Measurements from ENCODE around the gene CFAP69. TPM values are rescaled to one million over a fixed set of nuclear protein-coding genes. Genes with fewer than 3 reads are reported as not detected.

Gene CFAP69
- polyA plus RNA-seq, 1 donor from 2014 or later = 6.2 TPM

- H3K9ac ChIP-seq (ENCODE audit: low read length) = no peak overlapping the region
- no peaks in the 10 kb centered on the region for H3K9me3 ChIP-seq (ENCODE audit: low read length)
- H2AFZ ChIP-seq (ENCODE audit: low read depth, low read length) = no peak overlapping the region
- no peak for TF ChIP-seq CTCF (IDR thresholded peaks at IDR 0.05; ENCODE audit: poor library complexity, severe bottlenecking)
- no peak for TF ChIP-seq EZH2 (IDR thresholded peaks at IDR 0.05; ENCODE audit: borderline replicate concordance, insufficient read depth, low read length, poor library complexity, severe bottlenecking)
- TF ChIP-seq MXI1 (conservative IDR thresholded peaks at IDR 0.05; ENCODE audit: poor library complexity, severe bottlenecking) = no peak
- no peak for TF ChIP-seq REST (IDR thresholded peaks at IDR 0.05; ENCODE audit: borderline replicate concordance)
- TF ChIP-seq SMC3 (conservative IDR thresholded peaks at IDR 0.05; ENCODE audit: poor library complexity) = no peak
- no peak for TF ChIP-seq EP300 (conservative IDR thresholded peaks at IDR 0.05; ENCODE audit: poor library complexity, severe bottlenecking)
- no peak for TF ChIP-seq POLR2AphosphoS5 (IDR thresholded peaks at IDR 0.05)
- no peak for TF ChIP-seq TAF1 (IDR thresholded peaks at IDR 0.05; ENCODE audit: low read depth)
- TF ChIP-seq RAD21 (conservative IDR thresholded peaks at IDR 0.05) = no peak
- H3K36me3 ChIP-seq (ENCODE audit: insufficient read depth, low read length) = no peaks in the 10 kb centered on the region
- no peaks in the 10 kb centered on the region for H3K9me2 ChIP-seq (ENCODE audit: insufficient read depth, low read length)
- no peaks in the 10 kb centered on the region for H3K27me3 ChIP-seq (ENCODE audit: insufficient read depth, low read depth, low read length)
- H3K27ac ChIP-seq (ENCODE audit: low read length) = no peak overlapping the region
- no peaks in the 10 kb centered on the region for H3F3A ChIP-seq (ENCODE audit: insufficient read depth, low read length, poor library complexity, severe bottlenecking)
- no peak overlapping the region for H3K4me3 ChIP-seq (ENCODE audit: low read length)
- no peaks in the 10 kb centered on the region for H4K20me1 ChIP-seq (ENCODE audit: insufficient read depth)
- no peaks in the 10 kb centered on the region for H3K79me2 ChIP-seq (replicated peaks; ENCODE audit: insufficient read depth, low read length)
- H3K4me2 ChIP-seq (ENCODE audit: low read length) = no peak overlapping the region
These were observed 25.6 kb downstream of the CFAP69 start for GRCh38 chr7:90270431-90271178.

GRCh38 chr7:90271753-90272152 lies 26.8 kb downstream of the CFAP69 start:
- H3K27ac ChIP-seq (ENCODE audit: low read length) = no peak overlapping the region
- H3K27me3 ChIP-seq (ENCODE audit: insufficient read depth, low read depth, low read length) = no peaks in the 10 kb centered on the region
- no peaks in the 10 kb centered on the region for H3K9me3 ChIP-seq (ENCODE audit: low read length)
- no peaks in the 10 kb centered on the region for H4K20me1 ChIP-seq (ENCODE audit: insufficient read depth)
- no peak overlapping the region for H3K4me3 ChIP-seq (ENCODE audit: low read length)
- TF ChIP-seq MXI1 (conservative IDR thresholded peaks at IDR 0.05; ENCODE audit: poor library complexity, severe bottlenecking) (no peak), TAF1 (IDR thresholded peaks at IDR 0.05; ENCODE audit: low read depth) (no peak)
- no peaks in the 10 kb centered on the region for H3F3A ChIP-seq (ENCODE audit: insufficient read depth, low read length, poor library complexity, severe bottlenecking)
- no peak overlapping the region for H3K9ac ChIP-seq (ENCODE audit: low read length)
- no peak overlapping the region for H3K4me2 ChIP-seq (ENCODE audit: low read length)
- no peak overlapping the region for H2AFZ ChIP-seq (ENCODE audit: low read depth, low read length)
- H3K9me2 ChIP-seq (ENCODE audit: insufficient read depth, low read length) = no peaks in the 10 kb centered on the region
- no peaks in the 10 kb centered on the region for H3K79me2 ChIP-seq (replicated peaks; ENCODE audit: insufficient read depth, low read length)
- H3K36me3 ChIP-seq (ENCODE audit: insufficient read depth, low read length) = no peaks in the 10 kb centered on the region
